ENCODE results near the gene TTLL5.

Gene TTLL5

GRCh38 chr14:75732888-75733287 lies 71.8 kb downstream of the TTLL5 start:
- TF ChIP-seq, protein P1, sequence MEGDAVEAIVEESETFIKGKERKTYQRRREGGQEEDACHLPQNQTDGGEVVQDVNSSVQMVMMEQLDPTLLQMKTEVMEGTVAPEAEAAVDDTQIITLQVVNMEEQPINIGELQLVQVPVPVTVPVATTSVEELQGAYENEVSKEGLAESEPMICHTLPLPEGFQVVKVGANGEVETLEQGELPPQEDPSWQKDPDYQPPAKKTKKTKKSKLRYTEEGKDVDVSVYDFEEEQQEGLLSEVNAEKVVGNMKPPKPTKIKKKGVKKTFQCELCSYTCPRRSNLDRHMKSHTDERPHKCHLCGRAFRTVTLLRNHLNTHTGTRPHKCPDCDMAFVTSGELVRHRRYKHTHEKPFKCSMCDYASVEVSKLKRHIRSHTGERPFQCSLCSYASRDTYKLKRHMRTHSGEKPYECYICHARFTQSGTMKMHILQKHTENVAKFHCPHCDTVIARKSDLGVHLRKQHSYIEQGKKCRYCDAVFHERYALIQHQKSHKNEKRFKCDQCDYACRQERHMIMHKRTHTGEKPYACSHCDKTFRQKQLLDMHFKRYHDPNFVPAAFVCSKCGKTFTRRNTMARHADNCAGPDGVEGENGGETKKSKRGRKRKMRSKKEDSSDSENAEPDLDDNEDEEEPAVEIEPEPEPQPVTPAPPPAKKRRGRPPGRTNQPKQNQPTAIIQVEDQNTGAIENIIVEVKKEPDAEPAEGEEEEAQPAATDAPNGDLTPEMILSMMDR (IDR thresholded peaks at IDR 0.05; ENCODE audit: borderline replicate concordance, insufficient read depth, low read depth, low read length): no peak
- no peak overlapping the region for H3K4me3 ChIP-seq (ENCODE audit: low read depth, low read length)

GRCh38 chr14:75734854-75735253 lies 73.8 kb downstream of the TTLL5 start:
- no peak overlapping the region for H3K4me3 ChIP-seq (ENCODE audit: low read depth, low read length)
- TF ChIP-seq, protein P1 (IDR thresholded peaks at IDR 0.05; ENCODE audit: borderline replicate concordance, insufficient read depth, low read depth, low read length): no peak

DNA sequence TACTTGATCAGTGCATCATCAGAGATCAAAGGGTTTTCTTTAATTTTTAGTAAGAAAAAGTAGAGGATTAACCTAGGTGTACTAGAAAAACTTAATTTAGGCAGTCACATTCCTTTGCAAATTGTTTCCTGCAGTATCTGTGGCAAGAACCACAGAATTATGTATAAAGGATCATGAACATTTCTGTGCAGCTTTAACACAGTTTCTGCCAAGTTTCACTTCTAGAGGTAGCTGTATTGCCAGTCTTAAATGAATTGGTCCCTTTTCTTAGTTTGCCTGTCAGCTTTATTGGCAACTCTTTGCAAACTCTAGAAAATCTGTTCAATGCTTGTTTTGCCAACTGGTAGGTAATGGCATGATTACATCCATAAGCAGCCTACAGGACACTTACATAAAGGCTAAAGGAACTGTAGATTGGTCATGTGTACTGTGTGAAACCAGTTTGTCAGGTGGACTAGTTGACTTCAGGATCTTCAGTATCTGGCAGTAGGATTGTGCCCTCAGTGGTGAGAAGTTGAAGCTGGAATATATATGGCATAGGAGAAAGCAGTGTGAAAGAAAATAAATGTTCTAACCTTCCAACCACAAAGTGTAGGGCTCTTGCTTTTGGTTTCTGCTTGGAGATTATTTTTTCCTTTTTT lies 75.9 kb downstream of the TTLL5 start:
- TF ChIP-seq, protein P1 (IDR thresholded peaks at IDR 0.05; ENCODE audit: borderline replicate concordance, insufficient read depth, low read depth, low read length): no peak
- H3K4me3 ChIP-seq (ENCODE audit: low read depth, low read length): no peak overlapping the region

GRCh38 chr14:75738192-75738591 lies 77.1 kb downstream of the TTLL5 start:
- H3K4me3 ChIP-seq (ENCODE audit: low read depth, low read length): no peak overlapping the region
- TF ChIP-seq, protein P1 (IDR thresholded peaks at IDR 0.05; ENCODE audit: borderline replicate concordance, insufficient read depth, low read depth, low read length): no peak

- TF ChIP-seq, protein P1 (IDR thresholded peaks at IDR 0.05; ENCODE audit: borderline replicate concordance, insufficient read depth, low read depth, low read length): no peak
- H3K4me3 ChIP-seq (ENCODE audit: low read depth, low read length): no peak overlapping the region
Measured at GRCh38 chr14:75742867-75743266, 81.8 kb downstream of the TTLL5 start.

GRCh38 chr14:75747899-75748298 lies 86.9 kb downstream of the TTLL5 start:
- no peak overlapping the region for H3K4me3 ChIP-seq (ENCODE audit: low read depth, low read length)
- TF ChIP-seq, protein P1 (IDR thresholded peaks at IDR 0.05; ENCODE audit: borderline replicate concordance, insufficient read depth, low read depth, low read length): no peak

- TF ChIP-seq, protein P1 (IDR thresholded peaks at IDR 0.05; ENCODE audit: borderline replicate concordance, insufficient read depth, low read depth, low read length): no peak
- H3K4me3 ChIP-seq (ENCODE audit: low read depth, low read length): no peak overlapping the region
Measured at GRCh38 chr14:75748336-75748735, 87.3 kb downstream of the TTLL5 start.

Measured in GM12875 (cell line).